GM12864 (cell line): ENCODE results near the gene CYTH1.

ENCODE experiments used
- DNase-seq: peaks from one replicate; pipeline ENCODE4 v3.0.0-alpha.2; 2011; ENCODE audit warnings: low read depth
- H3K4me3 ChIP-seq: 2 replicates; pipeline ENCODE4 v1.5.1; 2011; ENCODE audit warnings: mild to moderate bottlenecking, low read depth, low read length, control low read depth
- CTCF ChIP-seq: IDR thresholded peaks from 2 replicates; pipeline ENCODE4 v1.5.1; 2011; ENCODE audit warnings: low read depth, mild to moderate bottlenecking, moderate library complexity, low read length, control low read depth, inconsistent platforms; ENCODE audit errors: missing control alignments

The CYTH1 gene

GRCh38 chr17:78736526-78737079 lies 45.5 kb downstream of the CYTH1 start:
- TF ChIP-seq CTCF = peak; percentile 35
- peak; percentile 69 for DNase-seq
- H3K4me3 ChIP-seq = peak overlapping the region; percentile 90

- no peak for TF ChIP-seq CTCF
- H3K4me3 ChIP-seq = peak overlapping the region; percentile 90
- no peak for DNase-seq
These were observed 46.1 kb downstream of the CYTH1 start for GRCh38 chr17:78735832-78736525.

DNA sequence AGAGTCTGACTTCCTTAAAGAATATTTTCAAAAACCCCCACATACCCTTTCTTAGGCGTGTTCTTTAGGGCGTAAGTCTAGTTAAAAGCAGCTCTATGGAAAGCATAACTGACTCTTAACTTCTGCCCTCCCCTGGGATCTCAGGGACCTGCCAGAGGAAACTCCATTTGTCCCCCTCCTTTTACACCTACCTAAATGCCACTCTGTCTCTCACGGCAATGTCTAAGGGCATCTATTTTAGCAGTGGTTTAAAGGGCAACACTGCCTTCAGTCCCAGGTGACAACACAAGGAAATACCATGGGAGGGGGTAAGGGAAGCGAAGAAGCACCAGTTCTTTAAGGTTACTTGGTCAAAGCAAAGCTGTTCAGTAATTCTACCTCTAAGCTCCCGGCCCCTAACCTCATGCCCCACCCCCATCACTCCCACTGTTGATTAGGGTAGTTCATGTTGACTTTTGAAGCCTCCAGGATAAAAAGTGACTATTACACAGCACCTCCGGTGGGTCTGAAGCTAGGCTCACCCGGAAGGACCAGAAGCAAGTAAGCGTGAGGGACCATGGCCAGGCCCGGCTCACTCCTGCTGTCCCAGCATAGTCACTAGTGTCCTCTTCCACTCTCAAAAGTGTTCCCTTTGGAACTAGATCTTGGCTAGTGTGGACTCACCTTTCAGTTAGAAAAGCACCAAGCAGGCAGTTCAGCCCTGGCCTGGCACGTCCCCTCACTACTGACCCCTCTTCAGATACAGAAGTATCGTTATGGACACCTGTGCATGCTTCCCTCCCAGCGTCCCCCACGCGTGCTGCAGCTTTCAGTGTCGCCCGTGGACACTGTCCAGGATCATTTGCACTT lies 47.1 kb downstream of the CYTH1 start:
- TF ChIP-seq CTCF = no peak
- DNase-seq = no peak
- H3K4me3 ChIP-seq = peak overlapping the region; percentile 90

DNA sequence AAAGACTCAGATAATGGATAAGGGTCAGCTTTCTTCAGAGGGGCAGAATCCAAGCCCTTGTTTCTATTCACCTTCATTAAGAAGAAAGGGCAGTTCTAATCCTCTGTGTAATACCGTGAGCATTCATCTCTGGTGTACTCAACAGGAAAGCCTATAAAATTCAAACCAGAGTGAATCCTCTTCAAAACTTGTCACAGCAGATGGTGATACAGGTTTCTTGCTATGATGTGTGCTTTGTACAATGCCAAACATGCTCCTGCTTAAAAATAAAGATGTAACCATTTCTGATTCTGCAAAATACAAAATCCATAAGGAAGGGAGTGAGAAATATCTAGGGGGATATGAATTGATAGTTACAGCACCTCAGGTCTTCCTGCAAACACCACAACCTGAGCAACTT lies 49.7 kb downstream of the CYTH1 start:
- no peak for TF ChIP-seq CTCF
- DNase-seq = no peak
- H3K4me3 ChIP-seq = peak overlapping the region; percentile 90

DNA sequence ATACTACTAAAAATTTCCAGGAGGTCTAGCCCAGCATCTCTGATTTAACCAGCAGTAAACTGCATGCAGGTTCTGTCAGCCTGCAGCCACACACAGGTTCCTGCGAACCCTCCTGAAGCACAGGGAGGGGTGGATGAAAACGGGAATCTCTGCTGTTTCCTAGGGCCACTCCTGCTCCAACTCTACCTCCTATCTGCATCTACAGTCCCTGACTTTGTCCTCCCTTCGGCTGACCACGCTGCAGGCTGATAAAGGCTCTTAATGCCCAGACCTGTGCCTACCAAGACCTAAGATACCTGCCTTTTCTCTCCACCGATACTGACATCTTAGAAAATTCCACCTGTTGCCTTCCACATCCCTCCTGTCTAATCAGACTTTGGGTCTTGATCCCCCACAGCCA lies 50.2 kb downstream of the CYTH1 start:
- peak overlapping the region; percentile 90 for H3K4me3 ChIP-seq
- no peak for DNase-seq
- TF ChIP-seq CTCF = no peak

GRCh38 chr17:78729641-78730040 lies 52.4 kb downstream of the CYTH1 start:
- DNase-seq = no peak
- H3K4me3 ChIP-seq = peak overlapping the region; percentile 36; the same call in 1 of the 2 replicates
- no peak for TF ChIP-seq CTCF
